ENCODE data around the gene ABCC12.
A peak's percentile ranks its signal among the peaks of the same experiment; 100 is the strongest.

ABCC12 gene

GRCh38 chr16:48117217-48118105, 38.3 kb downstream of the ABCC12 start:
- in situ Hi-C loops (cut with HindIII; ENCODE audit: low sequenced_read_pairs): no loop called here
- TF ChIP-seq CTCF (IDR thresholded peaks at IDR 0.05; ENCODE audit: low read depth, low read length): peak; percentile 72
- DNase-seq (ENCODE audit: low read depth, low spot score): peak; percentile 33
- H3K4me3 ChIP-seq (ENCODE audit: low read depth, low read length): no peak overlapping the region

- in situ Hi-C loops (cut with HindIII; ENCODE audit: low sequenced_read_pairs): no loop called here
- no peak for TF ChIP-seq CTCF (IDR thresholded peaks at IDR 0.05; ENCODE audit: low read depth, low read length)
- no peak for DNase-seq (ENCODE audit: low read depth, low spot score)
- no peak overlapping the region for H3K4me3 ChIP-seq (ENCODE audit: low read depth, low read length)
These were observed 40.5 kb downstream of the ABCC12 start for GRCh38 chr16:48115299-48115698.

GRCh38 chr16:48114410-48114809, 41.4 kb downstream of the ABCC12 start:
- no peak for DNase-seq (ENCODE audit: low read depth, low spot score)
- no peak for TF ChIP-seq CTCF (IDR thresholded peaks at IDR 0.05; ENCODE audit: low read depth, low read length)
- no peak overlapping the region for H3K4me3 ChIP-seq (ENCODE audit: low read depth, low read length)
- in situ Hi-C loops (cut with HindIII; ENCODE audit: low sequenced_read_pairs): no loop called here

GRCh38 chr16:48113471-48113870, 42.3 kb downstream of the ABCC12 start:
- TF ChIP-seq CTCF (IDR thresholded peaks at IDR 0.05; ENCODE audit: low read depth, low read length): no peak
- H3K4me3 ChIP-seq (ENCODE audit: low read depth, low read length): no peak overlapping the region
- no peak for DNase-seq (ENCODE audit: low read depth, low spot score)
- in situ Hi-C loops (cut with HindIII; ENCODE audit: low sequenced_read_pairs): no loop called here

- in situ Hi-C loops (cut with HindIII; ENCODE audit: low sequenced_read_pairs): no loop called here
- no peak for DNase-seq (ENCODE audit: low read depth, low spot score)
- no peak overlapping the region for H3K4me3 ChIP-seq (ENCODE audit: low read depth, low read length)
- no peak for TF ChIP-seq CTCF (IDR thresholded peaks at IDR 0.05; ENCODE audit: low read depth, low read length)
These were observed 42.8 kb downstream of the ABCC12 start for GRCh38 chr16:48113001-48113400.

GRCh38 chr16:48112600-48112999, 43.2 kb downstream of the ABCC12 start:
- H3K4me3 ChIP-seq (ENCODE audit: low read depth, low read length): no peak overlapping the region
- in situ Hi-C loops (cut with HindIII; ENCODE audit: low sequenced_read_pairs): no loop called here
- no peak for TF ChIP-seq CTCF (IDR thresholded peaks at IDR 0.05; ENCODE audit: low read depth, low read length)
- DNase-seq (ENCODE audit: low read depth, low spot score): no peak
